A673 (cell line): ENCODE data around the gene WDR54. TPM values are rescaled to one million over a fixed set of nuclear protein-coding genes. Genes with fewer than 3 reads are reported as not detected.

Experiments
- BruUV-seq: library from RNA; stranded (reverse); fragments of 400-500 nt; replicated peaks from 2 replicates; lab custom pipeline; 2021; lab: Mats Ljungman, UMichigan
- CTCF ChIA-PET: fragments of 300-600 bp; sonication (Branson Sonifier 250); formaldehyde crosslinking; loops from one replicate; lab custom pipeline; 2022; ENCODE audit warnings: antibody characterized with exemption; lab: Charles Lee
- POLR2A ChIA-PET: fragments of 300-600 bp; sonication (Branson Sonifier 250); formaldehyde crosslinking; loops from one replicate; lab custom pipeline; 2022; ENCODE audit warnings: antibody characterized with exemption; ENCODE audit not compliant: low non-redundant PET; lab: Charles Lee
- DNase-seq: peaks from one replicate; pipeline ENCODE4 v3.0.0-alpha.2; 2015; ENCODE audit warnings: low spot score
- H3K27ac ChIP-seq: fragments of 200-600 bp; sonication (generic); 2 replicates; pipeline ENCODE4 v1.5.1; 2016; ENCODE audit warnings: mixed run types, low read depth, mild to moderate bottlenecking, mixed read lengths, antibody characterized with exemption, low read length; ENCODE audit not compliant: poor library complexity, severe bottlenecking
- H3K27me3 ChIP-seq: fragments of 200-600 bp; sonication (generic); replicated peaks from 2 replicates; pipeline ENCODE4 v1.6.1; 2017; ENCODE audit warnings: mixed run types, low read depth, mild to moderate bottlenecking, mixed read lengths, antibody characterized with exemption, low read length; ENCODE audit not compliant: insufficient read depth, poor library complexity
- H3K36me3 ChIP-seq: fragments of 200-600 bp; sonication (generic); 2 replicates; pipeline ENCODE4 v1.6.1; 2016; ENCODE audit warnings: mixed run types, mild to moderate bottlenecking, mixed read lengths, antibody characterized with exemption, low read length; ENCODE audit not compliant: insufficient read depth, poor library complexity, severe bottlenecking
- H3K4me1 ChIP-seq: fragments of 200-600 bp; sonication (generic); 2 replicates; pipeline ENCODE4 v1.6.1; 2017; ENCODE audit warnings: mixed run types, mild to moderate bottlenecking, mixed read lengths, antibody characterized with exemption, low read length; ENCODE audit not compliant: insufficient read depth, poor library complexity, severe bottlenecking
- H3K4me3 ChIP-seq: fragments of 200-600 bp; sonication (generic); 2 replicates; pipeline ENCODE4 v1.5.1; 2016; ENCODE audit warnings: low read depth, mixed run types, mild to moderate bottlenecking, mixed read lengths, low read length; ENCODE audit not compliant: poor library complexity, severe bottlenecking
- H3K9me3 ChIP-seq: fragments of 200-600 bp; sonication (generic); 2 replicates; pipeline ENCODE4 v1.6.1; 2016; ENCODE audit warnings: mixed run types, low read depth, mild to moderate bottlenecking, mixed read lengths, antibody characterized with exemption, low read length; ENCODE audit not compliant: poor library complexity, severe bottlenecking
- EZH2 ChIP-seq: fragments of 200-600 bp; sonication (generic); IDR thresholded peaks from 2 replicates; pipeline ENCODE4 v1.6.1; 2017; ENCODE audit warnings: borderline replicate concordance, low read depth, mild to moderate bottlenecking, mixed read lengths, antibody characterized with exemption, low read length; ENCODE audit not compliant: poor library complexity, severe bottlenecking
- intact Hi-C: fragments of 100-400 bp; cut with micrococcal nuclease; formaldehyde crosslinking; loops from one replicate; pipeline ENCODE4 v1.10.0; 2022; ENCODE audit not compliant: unreplicated experiment
- total RNA-seq: library from RNA; stranded (reverse); gene quantifications from 2 replicates; pipeline ENCODE4 v1.2.3, GENCODE V29; 2021
- TF ChIP-seq, protein P1 (sequence below): fragments of 300-800, 200-600 bp; sonication (generic); conservative IDR thresholded peaks from 2 replicates; pipeline ENCODE4 v1.5.1; 2017; ENCODE audit warnings: low read depth, mild to moderate bottlenecking, antibody characterized with exemption, low read length, moderate library complexity, mixed read lengths

The WDR54 gene
- total RNA-seq, 1 experiment from 2014 or later, result 41.1 TPM

GRCh38 chr2:74391580-74392448 lies 29.7 kb upstream of the WDR54 start:
- Histone ChIP-seq H3K9me3 (no peaks in the 10 kb centered on the region), H3K27ac (peak overlapping the region; percentile 98), H3K27me3 (no peaks in the 10 kb centered on the region), H3K4me1 (peaks cover 16% of the 10 kb centered on the region), H3K36me3 (no peaks in the 10 kb centered on the region), H3K4me3 (peak overlapping the region; percentile 84)
- CTCF ChIA-PET, result interaction anchor here (0.6 to 1.2 kb wide), 3 partner anchors 49 to 193 kb away, joined by 3 to 4 read pairs (median 3); no protein-coding TSS in a partner anchor
- TF ChIP-seq EZH2, result no peak
- TF ChIP-seq, protein P1, sequence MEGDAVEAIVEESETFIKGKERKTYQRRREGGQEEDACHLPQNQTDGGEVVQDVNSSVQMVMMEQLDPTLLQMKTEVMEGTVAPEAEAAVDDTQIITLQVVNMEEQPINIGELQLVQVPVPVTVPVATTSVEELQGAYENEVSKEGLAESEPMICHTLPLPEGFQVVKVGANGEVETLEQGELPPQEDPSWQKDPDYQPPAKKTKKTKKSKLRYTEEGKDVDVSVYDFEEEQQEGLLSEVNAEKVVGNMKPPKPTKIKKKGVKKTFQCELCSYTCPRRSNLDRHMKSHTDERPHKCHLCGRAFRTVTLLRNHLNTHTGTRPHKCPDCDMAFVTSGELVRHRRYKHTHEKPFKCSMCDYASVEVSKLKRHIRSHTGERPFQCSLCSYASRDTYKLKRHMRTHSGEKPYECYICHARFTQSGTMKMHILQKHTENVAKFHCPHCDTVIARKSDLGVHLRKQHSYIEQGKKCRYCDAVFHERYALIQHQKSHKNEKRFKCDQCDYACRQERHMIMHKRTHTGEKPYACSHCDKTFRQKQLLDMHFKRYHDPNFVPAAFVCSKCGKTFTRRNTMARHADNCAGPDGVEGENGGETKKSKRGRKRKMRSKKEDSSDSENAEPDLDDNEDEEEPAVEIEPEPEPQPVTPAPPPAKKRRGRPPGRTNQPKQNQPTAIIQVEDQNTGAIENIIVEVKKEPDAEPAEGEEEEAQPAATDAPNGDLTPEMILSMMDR, result peak; percentile 99
- no TSS peak for BruUV-seq
- POLR2A ChIA-PET, result interaction anchor here (0.7 kb wide), 1 partner anchor 109 kb away, joined by 3 read pairs; no protein-coding TSS in a partner anchor
- intact Hi-C loops, result no loop called here
- DNase-seq, result peak; percentile 93

GRCh38 chr2:74392449-74392743 lies 29.1 kb upstream of the WDR54 start:
- no peaks in the 10 kb centered on the region for H3K36me3 ChIP-seq
- POLR2A ChIA-PET, result no interaction called here
- intact Hi-C loops, result no loop called here
- no peak overlapping the region for H3K4me3 ChIP-seq
- H3K4me1 ChIP-seq, result peaks cover 16% of the 10 kb centered on the region
- CTCF ChIA-PET, result interaction anchor here (1.2 kb wide), 1 partner anchor 48 kb away, joined by 4 read pairs; no protein-coding TSS in a partner anchor
- H3K9me3 ChIP-seq, result no peaks in the 10 kb centered on the region
- DNase-seq, result no peak
- no TSS peak for BruUV-seq
- no peaks in the 10 kb centered on the region for H3K27me3 ChIP-seq
- no peak overlapping the region for H3K27ac ChIP-seq
- TF ChIP-seq EZH2, result no peak
- TF ChIP-seq, protein P1, result no peak

- no TSS peak for BruUV-seq
- H3K27me3 ChIP-seq, result no peaks in the 10 kb centered on the region
- intact Hi-C loops, result no loop called here
- H3K36me3 ChIP-seq, result no peaks in the 10 kb centered on the region
- no peak for TF ChIP-seq EZH2
- TF ChIP-seq, protein P1, result no peak
- no peak for DNase-seq
- no peaks in the 10 kb centered on the region for H3K9me3 ChIP-seq
- H3K4me1 ChIP-seq, result peaks cover 16% of the 10 kb centered on the region
- CTCF ChIA-PET, result no interaction called here
- POLR2A ChIA-PET, result no interaction called here
- H3K4me3 ChIP-seq, result no peak overlapping the region
- no peak overlapping the region for H3K27ac ChIP-seq
These were observed 28.0 kb upstream of the WDR54 start for GRCh38 chr2:74393525-74393924.
